Hepatic stellate cell (primary cell): ENCODE results near the gene LIX1.
"Not testable (repeated sequence)": the region's sequence is repeated elsewhere in the genome, so short reads cannot be mapped to it uniquely, and the experiment has no call there.

Source experiments
- DNase-seq: peaks from one replicate; pipeline ENCODE4 v3.0.0; 2011; ENCODE audit warnings: low spot score

LIX1 gene

GRCh38 chr5:97101189-97101910, 41.1 kb downstream of the LIX1 start:
- DNase-seq: no peak

DNA sequence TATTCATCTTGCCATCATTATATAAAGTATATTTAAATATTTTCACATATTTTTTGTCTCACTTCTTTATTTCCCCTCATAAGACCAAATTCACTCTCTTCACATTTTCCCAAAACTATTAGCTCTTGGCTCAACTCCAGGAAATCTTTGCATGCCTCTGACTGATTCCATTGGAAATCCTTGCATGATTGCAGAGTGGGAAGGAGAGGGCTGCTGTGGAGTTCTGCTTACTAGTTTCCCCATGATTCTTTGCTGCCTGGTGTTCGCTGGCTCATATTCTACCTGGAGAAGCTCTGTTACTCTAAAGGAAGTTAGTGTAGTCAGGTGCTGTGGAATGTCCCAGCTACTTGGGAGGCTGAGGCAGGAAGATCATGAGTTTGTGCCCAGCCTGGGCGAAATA, 41.9 kb downstream of the LIX1 start:
- no peak for DNase-seq

DNA sequence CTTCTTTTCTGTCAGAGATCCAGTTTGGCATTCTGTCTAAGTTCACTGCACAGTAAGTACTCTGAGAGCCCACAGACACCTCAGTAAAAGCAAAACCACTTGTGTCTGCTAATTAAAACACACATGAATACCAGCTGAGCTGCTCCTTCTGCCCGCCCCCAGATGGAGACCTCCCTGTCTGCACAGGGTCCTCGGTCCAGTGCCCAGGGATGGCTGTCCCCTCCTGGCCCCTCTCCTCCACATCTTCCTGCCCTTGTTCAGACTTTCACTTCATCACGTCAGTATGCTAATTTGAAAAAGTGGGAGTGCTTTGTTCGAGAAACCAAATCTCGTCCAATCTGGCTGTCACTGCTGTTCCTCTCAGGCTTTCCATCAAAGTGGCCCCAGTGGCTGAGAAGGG, 43.5 kb downstream of the LIX1 start:
- no peak for DNase-seq

- no peak for DNase-seq
Measured at GRCh38 chr5:97097326-97098230, 44.8 kb downstream of the LIX1 start.

DNA sequence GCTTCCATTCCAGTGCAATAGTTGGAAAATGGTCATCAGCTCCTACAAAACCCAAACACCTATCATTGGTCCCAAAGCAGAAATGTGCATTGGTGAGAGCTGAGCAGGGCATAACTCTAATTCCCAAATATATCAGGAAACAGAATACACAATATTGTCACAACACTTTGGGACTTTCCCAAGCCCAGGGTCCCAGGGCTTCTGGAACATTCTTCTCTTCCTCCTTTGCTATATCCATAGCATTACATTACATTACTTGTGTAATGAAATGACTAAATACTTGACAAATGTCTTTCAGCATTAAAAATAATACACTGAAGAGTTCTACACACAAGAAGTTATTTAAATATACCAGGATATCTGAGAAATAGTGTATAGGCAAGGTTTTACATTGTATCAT, 45.6 kb downstream of the LIX1 start:
- DNase-seq: no peak

- DNase-seq: no peak
Measured at GRCh38 chr5:97096191-97096590, 46.2 kb downstream of the LIX1 start.

DNA sequence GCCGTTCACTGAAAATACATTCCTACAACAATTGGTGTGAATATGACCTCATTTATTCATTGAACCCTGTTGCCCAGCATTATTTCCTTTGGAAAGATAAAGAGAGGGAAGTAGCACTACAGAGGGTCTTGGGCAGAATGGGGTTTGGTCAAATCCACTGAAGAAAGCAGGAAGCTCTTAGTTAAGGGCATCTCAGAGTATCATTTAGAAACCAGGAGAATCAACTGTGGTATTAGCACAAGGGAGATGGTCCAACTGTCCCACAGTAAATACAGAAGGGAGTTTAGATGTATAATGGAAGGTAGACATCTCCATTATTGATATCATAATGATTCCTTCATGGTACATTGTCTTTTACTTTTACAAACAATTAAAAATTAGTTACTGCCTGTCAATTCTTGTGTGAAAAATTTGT, 47.1 kb downstream of the LIX1 start:
- DNase-seq: no peak

DNA sequence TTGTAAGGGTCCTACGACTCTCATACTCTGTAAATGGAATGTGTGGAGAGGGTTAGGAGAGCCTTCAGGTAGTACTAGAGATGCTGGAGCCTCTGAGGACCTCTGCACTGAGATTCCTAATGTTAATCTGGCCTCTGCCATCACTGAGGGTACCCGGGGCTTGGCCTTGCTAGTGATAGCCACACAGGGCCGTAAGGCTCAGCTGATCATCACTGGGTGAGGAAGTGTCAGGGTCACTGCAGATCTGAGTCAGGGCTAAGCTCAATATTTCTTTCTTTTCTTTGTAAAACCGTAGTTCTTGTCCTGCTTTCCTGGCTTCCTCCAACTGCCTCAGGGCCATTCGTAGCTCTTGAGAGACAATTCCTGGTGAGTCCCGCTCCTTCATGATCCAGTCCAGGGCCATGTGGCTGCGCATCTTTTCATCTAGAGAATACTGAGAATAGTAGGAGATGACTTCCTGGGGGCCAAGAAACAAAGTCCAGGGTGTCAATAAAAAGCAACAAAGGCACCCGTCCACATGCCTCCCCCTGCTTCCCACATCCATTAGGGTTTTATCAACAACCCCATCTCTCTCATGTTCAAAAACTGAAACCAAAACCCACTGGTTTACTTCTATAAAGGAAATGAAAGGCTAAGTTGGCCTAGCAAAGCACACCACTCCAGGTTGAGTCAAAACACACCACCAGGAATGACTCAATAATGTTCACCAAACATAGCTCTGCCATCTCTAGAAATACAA, 47.7 kb downstream of the LIX1 start:
- no peak for DNase-seq

- no peak for DNase-seq
Measured at GRCh38 chr5:97093193-97093592, 49.2 kb downstream of the LIX1 start.

DNA sequence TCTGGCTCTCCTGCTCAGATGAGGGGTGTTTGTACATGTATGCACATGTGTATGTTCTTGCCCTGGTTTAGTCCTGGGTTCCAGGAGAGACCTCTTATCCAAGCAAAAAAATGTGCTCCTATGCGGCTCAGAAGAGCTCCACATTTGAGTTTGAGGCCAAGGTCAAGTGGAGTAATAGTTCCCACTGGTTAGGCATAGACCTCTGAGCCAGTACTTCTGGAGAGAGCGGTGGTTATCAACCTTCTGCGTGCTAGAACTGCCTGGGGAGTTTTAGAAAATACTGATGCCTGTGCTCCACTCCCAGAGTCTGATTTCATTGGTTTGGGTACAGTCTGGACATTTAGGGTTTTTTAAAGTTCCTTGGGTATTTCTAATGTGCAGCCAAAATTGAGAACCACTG, 51.5 kb downstream of the LIX1 start:
- DNase-seq: no peak

DNA sequence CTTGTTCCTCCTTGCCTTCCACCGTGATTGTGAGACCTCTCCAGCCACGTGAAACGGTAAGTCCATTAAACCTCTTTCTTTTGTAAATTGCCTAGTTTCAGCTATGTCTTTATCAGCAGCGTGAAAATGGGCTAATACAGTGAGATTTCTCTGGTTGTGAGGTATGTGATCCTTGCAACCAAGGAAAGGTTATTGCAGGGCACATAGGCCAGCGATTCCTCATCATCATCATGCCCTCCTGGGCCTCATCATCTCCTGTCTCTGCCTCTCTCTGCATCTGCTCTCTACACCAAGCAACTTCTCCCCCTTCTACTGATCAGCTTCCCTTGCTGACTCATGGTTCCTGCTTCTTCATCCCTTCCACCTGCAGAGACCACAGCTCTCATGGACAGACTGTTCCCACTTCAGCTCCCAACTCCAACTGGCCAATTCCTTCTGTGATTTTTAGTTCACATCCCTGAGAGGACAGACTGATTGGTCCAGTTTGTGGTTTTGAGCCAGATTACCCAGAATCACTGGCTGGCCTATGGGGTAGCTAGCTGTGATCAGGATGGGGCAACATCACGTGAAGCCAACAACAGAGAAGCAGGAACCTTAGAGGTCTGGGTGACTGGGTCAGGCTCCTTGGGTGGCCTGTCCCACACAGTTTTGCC, 53.1 kb downstream of the LIX1 start:
- no peak for DNase-seq

GRCh38 chr5:97088774-97089148, 53.6 kb downstream of the LIX1 start:
- DNase-seq: no peak

GRCh38 chr5:97087138-97087537, 55.3 kb downstream of the LIX1 start:
- no peak for DNase-seq

- DNase-seq: no peak
Measured at GRCh38 chr5:97085459-97086181, 56.8 kb downstream of the LIX1 start.

GRCh38 chr5:97084782-97085458, 57.5 kb downstream of the LIX1 start:
- DNase-seq: not testable (repeated sequence)

DNA sequence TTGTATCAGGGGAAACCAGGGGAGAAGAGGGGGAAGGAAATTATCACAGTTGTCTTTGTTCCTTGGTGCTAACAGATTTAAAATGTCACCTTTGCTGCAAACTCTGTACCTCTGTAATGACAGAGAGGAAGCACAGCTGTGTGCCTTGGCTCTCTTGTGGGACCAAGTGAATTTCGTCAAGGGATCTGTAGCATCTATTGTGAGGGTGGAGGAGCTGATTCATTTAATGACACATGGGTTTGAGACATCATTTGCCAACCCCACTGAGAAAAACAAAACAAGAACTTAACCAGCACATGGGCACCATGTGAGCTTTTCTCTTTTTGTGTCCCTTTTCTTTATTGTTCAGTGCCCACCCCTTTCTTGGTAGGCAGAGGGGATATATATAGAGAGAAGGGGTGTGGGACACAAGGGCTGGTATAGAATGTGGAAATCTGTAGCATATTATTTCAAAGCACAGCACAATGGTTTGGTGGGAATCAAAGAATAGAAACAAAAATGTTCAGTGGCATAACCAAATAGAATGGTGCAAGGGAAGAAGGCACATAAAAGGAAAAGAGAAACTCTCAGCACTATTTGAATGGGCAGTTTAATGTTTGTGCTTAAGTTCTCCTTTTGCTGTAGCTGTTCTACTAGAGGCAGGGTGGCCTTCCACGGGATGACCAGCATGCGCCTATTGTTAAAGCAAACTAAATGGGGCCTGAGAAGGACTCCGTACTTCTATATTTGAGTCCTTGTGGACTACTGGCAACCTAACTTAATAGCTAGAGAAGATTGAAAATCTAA, 63.3 kb downstream of the LIX1 start:
- no peak for DNase-seq

DNA sequence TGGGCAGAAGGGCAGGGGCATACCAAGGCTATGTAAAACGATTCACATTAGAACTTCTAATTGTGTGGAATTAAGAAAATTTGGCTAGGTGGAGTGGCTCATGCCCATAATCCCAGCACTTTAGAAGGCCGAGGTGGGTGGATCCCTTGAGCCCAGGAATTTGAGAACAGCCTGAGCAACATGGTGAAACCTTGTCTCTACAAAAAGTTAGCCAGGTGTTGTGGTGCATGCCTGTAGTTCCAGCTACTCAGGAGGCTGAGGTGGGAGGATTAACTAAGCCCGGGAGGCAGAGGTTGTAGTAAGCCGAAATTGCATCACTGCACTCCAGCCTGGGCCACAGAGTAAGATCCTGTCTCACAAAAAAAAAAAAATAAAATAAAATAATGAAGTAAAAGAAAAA, 65.2 kb downstream of the LIX1 start:
- no peak for DNase-seq

DNA sequence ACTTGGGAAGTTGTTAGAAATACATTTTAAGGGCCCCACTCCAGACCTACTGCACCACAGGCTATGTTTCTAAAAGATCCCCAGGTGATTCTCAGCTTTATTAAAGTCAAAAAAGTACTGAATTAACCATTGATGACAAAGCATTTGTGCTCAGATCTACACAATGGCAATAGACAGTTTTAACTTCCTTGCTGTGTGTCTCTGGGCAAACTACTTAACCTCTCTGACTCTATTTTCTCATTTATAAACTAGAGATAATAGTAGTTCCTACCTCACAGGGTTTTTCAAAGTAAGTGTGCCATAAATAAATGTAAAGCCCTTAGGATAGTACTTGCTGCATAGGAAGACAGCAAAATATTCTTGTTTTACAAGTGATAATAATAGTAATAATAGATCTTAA, 66.3 kb downstream of the LIX1 start:
- no peak for DNase-seq

DNA sequence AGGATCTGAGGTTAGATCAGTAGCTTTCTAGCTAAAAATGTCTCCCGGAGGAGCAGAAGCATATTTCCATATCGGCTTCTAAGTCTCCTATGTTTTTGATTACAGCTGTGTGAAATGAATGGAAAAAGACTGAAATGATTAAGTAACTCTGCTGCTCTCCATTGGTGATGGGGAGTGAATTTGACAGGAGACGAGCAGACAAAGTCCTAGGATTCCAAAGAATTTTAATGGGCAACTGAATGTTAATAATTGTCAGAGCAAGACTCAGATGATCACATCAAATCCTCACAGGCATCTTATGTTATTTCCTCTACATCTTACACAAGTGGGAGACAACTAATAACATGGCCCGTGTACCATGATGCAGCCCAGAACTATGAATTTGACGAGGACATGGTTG, 66.8 kb downstream of the LIX1 start:
- DNase-seq: no peak

DNA sequence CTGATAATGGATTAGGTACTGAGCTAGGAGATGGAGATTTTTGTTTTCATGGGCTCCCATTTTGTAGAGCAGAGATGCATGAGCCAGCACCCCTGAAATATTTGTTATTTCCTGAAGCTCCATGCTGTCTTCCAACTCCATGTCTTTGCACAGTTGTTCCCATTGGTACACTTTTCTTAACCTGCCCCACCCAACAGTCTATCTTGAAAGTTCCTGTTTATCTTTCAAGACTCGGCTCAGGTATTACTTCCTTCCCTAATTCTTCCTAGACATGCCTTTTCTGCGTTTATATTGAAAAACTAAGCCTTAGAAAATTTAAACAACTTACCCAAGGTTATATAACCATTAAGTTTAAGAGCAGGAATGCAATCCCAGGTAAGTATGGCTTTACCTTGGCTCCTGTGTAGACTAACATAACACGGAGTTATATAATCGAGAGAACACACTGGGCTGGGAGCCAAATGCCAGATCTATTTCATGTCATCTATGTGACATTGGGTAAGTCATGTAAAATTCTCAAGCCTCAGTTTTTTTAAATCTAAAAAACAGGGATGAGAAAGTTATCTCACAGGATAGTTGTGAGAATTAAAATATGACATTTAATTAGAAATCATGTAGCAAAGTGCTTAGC, 67.4 kb downstream of the LIX1 start:
- DNase-seq: no peak
